HepG2 (cell line): ENCODE results near the gene CATSPERD. TPM values are rescaled to one million over a fixed set of nuclear protein-coding genes. Genes with fewer than 3 reads are reported as not detected.

ENCODE experiments used
- CCDC6 ChIP-seq: sonication (generic); formaldehyde crosslinking; IDR thresholded peaks from 2 replicates; pipeline ENCODE4 v1.8.1; 2022; ENCODE audit warnings: mild to moderate bottlenecking, missing genetic modification reagents, moderate library complexity
- FOXA3 ChIP-seq: IDR thresholded peaks from 2 replicates; pipeline ENCODE4 v1.6.1; 2016; ENCODE audit warnings: missing genetic modification reagents, missing compliant biosample characterization
- HMG20A ChIP-seq: IDR thresholded peaks from 2 replicates; pipeline ENCODE4 v1.6.1; 2016; ENCODE audit warnings: borderline replicate concordance
- KLF12 ChIP-seq: sonication (generic); formaldehyde crosslinking; IDR thresholded peaks from 2 replicates; pipeline ENCODE4 v1.4.0; 2020; ENCODE audit warnings: missing genetic modification reagents, borderline replicate concordance
- PAXIP1 ChIP-seq: sonication (generic); formaldehyde crosslinking; conservative IDR thresholded peaks from 2 replicates; pipeline ENCODE4 v1.4.0; 2020; ENCODE audit warnings: mild to moderate bottlenecking, missing genetic modification reagents, moderate library complexity
- POLR2AphosphoS5 ChIP-seq: IDR thresholded peaks from 2 replicates; pipeline ENCODE4 v1.6.1; 2012; ENCODE audit warnings: low read depth, low read length
- REL ChIP-seq: sonication (generic); formaldehyde crosslinking; conservative IDR thresholded peaks from 2 replicates; pipeline ENCODE4 v1.8.0; 2022; ENCODE audit warnings: mild to moderate bottlenecking, missing genetic modification reagents, moderate library complexity
- SMAD9 ChIP-seq: sonication (generic); formaldehyde crosslinking; IDR thresholded peaks from 2 replicates; pipeline ENCODE4 v1.5.1; 2020; ENCODE audit warnings: mild to moderate bottlenecking, missing genetic modification reagents
- SNAI1 ChIP-seq: sonication (generic); formaldehyde crosslinking; IDR thresholded peaks from 2 replicates; pipeline ENCODE4 v1.5.0; 2020; ENCODE audit warnings: mild to moderate bottlenecking, missing genetic modification reagents, borderline replicate concordance
- TBX2 ChIP-seq: sonication (generic); formaldehyde crosslinking; IDR thresholded peaks from 2 replicates; pipeline ENCODE4 v1.5.0; 2020; ENCODE audit warnings: missing genetic modification reagents, mild to moderate bottlenecking, borderline replicate concordance
- THAP8 ChIP-seq: sonication (generic); formaldehyde crosslinking; IDR thresholded peaks from 2 replicates; pipeline ENCODE4 v1.5.1; 2020; ENCODE audit warnings: missing genetic modification reagents, mild to moderate bottlenecking, borderline replicate concordance
- TRAFD1 ChIP-seq: sonication (generic); formaldehyde crosslinking; IDR thresholded peaks from 2 replicates; pipeline ENCODE4 v1.5.1; 2020; ENCODE audit warnings: missing genetic modification reagents, mild to moderate bottlenecking, borderline replicate concordance
- YY1 ChIP-seq: IDR thresholded peaks from 2 replicates; pipeline ENCODE4 v1.6.1; 2011; ENCODE audit warnings: low read length, low read depth, moderate library complexity, mild to moderate bottlenecking; ENCODE audit not compliant: insufficient read depth, insufficient replicate concordance
- ZBTB7B ChIP-seq: sonication (generic); formaldehyde crosslinking; IDR thresholded peaks from 2 replicates; pipeline ENCODE4 v1.4.0; 2020; ENCODE audit warnings: missing genetic modification reagents
- ZNF136 ChIP-seq: sonication (generic); formaldehyde crosslinking; IDR thresholded peaks from 2 replicates; pipeline ENCODE4 v1.8.1; 2022; ENCODE audit warnings: low read depth, mild to moderate bottlenecking, moderate library complexity, missing genetic modification reagents
- ZNF441 ChIP-seq: sonication (generic); formaldehyde crosslinking; IDR thresholded peaks from 2 replicates; pipeline ENCODE4 v1.7.0; 2021; ENCODE audit warnings: missing genetic modification reagents, borderline replicate concordance
- ZNF501 ChIP-seq: sonication (generic); formaldehyde crosslinking; IDR thresholded peaks from 2 replicates; pipeline ENCODE4 v1.5.1; 2020; ENCODE audit warnings: mild to moderate bottlenecking, moderate library complexity, missing genetic modification reagents
- ZNF547 ChIP-seq: sonication (generic); formaldehyde crosslinking; IDR thresholded peaks from 2 replicates; pipeline ENCODE4 v1.5.1; 2020; ENCODE audit warnings: mild to moderate bottlenecking, missing genetic modification reagents
- ZNF777 ChIP-seq: sonication (generic); formaldehyde crosslinking; IDR thresholded peaks from 2 replicates; pipeline ENCODE4 v1.4.0; 2020; ENCODE audit warnings: missing genetic modification reagents
- polyA plus RNA-seq, 8 experiments: library from polyadenylated mRNA; depleted of rRNA in 3 of 8; stranded (reverse) in 7 of 8; unstranded in 1 of 8; fragments of >200 nt; fragmentation: Illumina TruSeq in 4 of 8; extraction: Trizol in 4 of 8; gene quantifications; 2 replicates each; pipeline versions ENCODE4 v1.2.1 to v1.2.3, GENCODE V29; 2011 to 2016; ENCODE audit warnings: low read depth in 4 of 8, missing spikeins in 1 of 8, mixed read lengths in 1 of 8; ENCODE audit not compliant: insufficient read depth in 1 of 8
- total RNA-seq, 5 experiments: library from RNA; depleted of rRNA; stranded (reverse); fragments of >200 nt; fragmentation: Illumina TruSeq; extraction: Trizol; gene quantifications; 2 replicates each; pipeline ENCODE4 v1.2.3, GENCODE V29; 2016; ENCODE audit warnings: low read depth in 1 of 5

Gene CATSPERD
- total and polyA plus RNA-seq, 2 of the 13 experiments (the other 11 are each of a cell fraction or from before 2014, with no cell fraction given): 0.04 TPM; not detected in 1

GRCh38 chr19:5826531-5827341 lies 106.3 kb downstream of the CATSPERD start (continued):
- TF ChIP-seq PAXIP1 (peak; percentile 84), TRAFD1 (CRISPR knock-in tag) (no peak), KLF12 (CRISPR knock-in tag) (no peak), ZNF136 (CRISPR knock-in tag) (peak; percentile 69; the same call in 1 of the 2 replicates), TBX2 (CRISPR knock-in tag) (peak; percentile 98), ZNF547 (CRISPR knock-in tag) (peak; percentile 70; the same call in 1 of the 2 replicates), ZBTB7B (CRISPR knock-in tag) (0 out of 2 replicates have a peak, but pooled peaks have one; percentile 58), ZNF501 (CRISPR knock-in tag) (peak; percentile 83), CCDC6 (CRISPR knock-in tag) (0 out of 2 replicates have a peak, but pooled peaks have one; percentile 74), FOXA3 (peak; percentile 32), ZNF441 (CRISPR knock-in tag) (no peak), SNAI1 (CRISPR knock-in tag) (peak; percentile 91), HMG20A (CRISPR knock-in tag) (peak; percentile 66; the same call in 1 of the 2 replicates), YY1 (peak; percentile 24), ZNF777 (CRISPR knock-in tag) (peak; percentile 40; the same call in 1 of the 2 replicates), REL (CRISPR knock-in tag) (0 out of 2 replicates have a peak, but pooled peaks have one; percentile 49), POLR2AphosphoS5 (peak; percentile 34; the same call in 1 of the 2 replicates), THAP8 (CRISPR knock-in tag) (no peak), SMAD9 (CRISPR knock-in tag) (0 out of 2 replicates have a peak, but pooled peaks have one; percentile 12)
